PFSK-1 (cell line): Measurements from ENCODE around the gene PPP2R5A.

Experiments
- FOXP2 ChIP-seq: optimal IDR thresholded peaks from 2 replicates; pipeline ENCODE3; 2011; ENCODE audit warnings: borderline replicate concordance, control low read depth, inconsistent platforms; ENCODE audit not compliant: insufficient read depth; ENCODE audit errors: extremely low read length, extremely low read depth
- POLR2AphosphoS5 ChIP-seq: IDR thresholded peaks from 2 replicates; pipeline ENCODE4 v1.6.1; 2012; ENCODE audit warnings: low read depth, mild to moderate bottlenecking, control low read depth, low read length, moderate library complexity
- REST ChIP-seq, 2 experiments: IDR thresholded peaks; 2 replicates each; pipeline versions ENCODE4 v1.6.1 to v1.8.0; 2011 to 2012; ENCODE audit warnings: low read depth in 2 of 2, low read length in 2 of 2, control low read depth in 1 of 2, inconsistent platforms in 1 of 2, mild to moderate bottlenecking in 1 of 2, moderate library complexity in 1 of 2; ENCODE audit not compliant: insufficient read depth in 1 of 2
- SIN3A ChIP-seq: IDR thresholded peaks from 2 replicates; pipeline ENCODE4 v1.6.1; 2012; ENCODE audit warnings: mild to moderate bottlenecking, low read length, moderate library complexity, borderline replicate concordance; ENCODE audit not compliant: insufficient read depth
- TAF1 ChIP-seq: IDR thresholded peaks from 2 replicates; pipeline ENCODE4 v1.6.1; 2012; ENCODE audit warnings: low read length, control low read depth, borderline replicate concordance; ENCODE audit not compliant: insufficient read depth

Gene PPP2R5A

GRCh38 chr1:212256369-212256768 lies 28.8 kb upstream of the PPP2R5A start:
- TF ChIP-seq TAF1 (no peak), REST (IDR thresholded peaks at IDR 0.05; ENCODE audit: insufficient read depth in 1 of 2, low read depth in 2 of 2, low read length in 2 of 2) (no peak), SIN3A (no peak), FOXP2 (no peak), POLR2AphosphoS5 (no peak)

- TF ChIP-seq FOXP2 = no peak
- TF ChIP-seq POLR2AphosphoS5 = no peak
- TF ChIP-seq REST (IDR thresholded peaks at IDR 0.05; ENCODE audit: insufficient read depth in 1 of 2, low read depth in 2 of 2, low read length in 2 of 2) = no peak
- TF ChIP-seq SIN3A = no peak
- TF ChIP-seq TAF1 = no peak
Observed at GRCh38 chr1:212257157-212257556, 28.1 kb upstream of the PPP2R5A start.

GRCh38 chr1:212259693-212260480 lies 25.3 kb upstream of the PPP2R5A start:
- no peak for TF ChIP-seq POLR2AphosphoS5
- TF ChIP-seq FOXP2 = no peak
- no peak for TF ChIP-seq SIN3A
- TF ChIP-seq REST (IDR thresholded peaks at IDR 0.05; ENCODE audit: insufficient read depth in 1 of 2, low read depth in 2 of 2, low read length in 2 of 2) = no peak
- TF ChIP-seq TAF1 = no peak

GRCh38 chr1:212260557-212261355 lies 24.5 kb upstream of the PPP2R5A start:
- no peak for TF ChIP-seq TAF1
- TF ChIP-seq SIN3A = no peak
- no peak for TF ChIP-seq FOXP2
- TF ChIP-seq REST (IDR thresholded peaks at IDR 0.05; ENCODE audit: insufficient read depth in 1 of 2, low read depth in 2 of 2, low read length in 2 of 2) = no peak
- TF ChIP-seq POLR2AphosphoS5 = no peak
